GM23338 (cell line): Measurements from ENCODE around the gene FAM43A. TPM values are rescaled to one million over a fixed set of nuclear protein-coding genes. Genes with fewer than 3 reads are reported as not detected.

Source experiments
- ATAC-seq: fragments of 200-7000 bp; cut with Tn5 transposase; 3 replicates; pipeline ENCODE4 v1.9.1; 2020
- DNase-seq: peaks from one replicate; pipeline ENCODE4 v3.0.0-alpha.2; 2015; ENCODE audit warnings: low spot score
- H2AFZ ChIP-seq: fragments of 200-600 bp; sonication (generic); 2 replicates; pipeline ENCODE4 v1.8.0; 2016; ENCODE audit warnings: antibody characterized with exemption, mild to moderate bottlenecking, moderate library complexity
- H3F3A ChIP-seq: fragments of 200-600 bp; sonication (generic); replicated peaks from 2 replicates; pipeline ENCODE4 v1.8.0; 2017; ENCODE audit warnings: antibody characterized with exemption, mixed run types, low read depth
- H3K27ac ChIP-seq: fragments of 200-600 bp; sonication (generic); 2 replicates; pipeline ENCODE4 v1.6.1; 2016; ENCODE audit warnings: low read depth
- H3K27me3 ChIP-seq: fragments of 200-600 bp; sonication (generic); 2 replicates; pipeline ENCODE4 v1.8.0; 2016; ENCODE audit warnings: mild to moderate bottlenecking, mixed run types, moderate library complexity; ENCODE audit not compliant: insufficient read depth
- H3K36me3 ChIP-seq: fragments of 200-600 bp; sonication (generic); 2 replicates; pipeline ENCODE4 v1.8.0; 2016; ENCODE audit warnings: mild to moderate bottlenecking; ENCODE audit not compliant: insufficient read depth
- H3K4me1 ChIP-seq: fragments of 200-600 bp; sonication (generic); 2 replicates; pipeline ENCODE4 v1.8.0; 2016; ENCODE audit warnings: mild to moderate bottlenecking, moderate library complexity; ENCODE audit not compliant: insufficient read depth
- H3K4me2 ChIP-seq: fragments of 200-600 bp; sonication (generic); 2 replicates; pipeline ENCODE4 v1.7.1; 2017; ENCODE audit warnings: mixed run types
- H3K4me3 ChIP-seq: fragments of 200-600 bp; sonication (generic); 2 replicates; pipeline ENCODE4 v1.6.1; 2016; ENCODE audit warnings: mixed run types
- H3K79me2 ChIP-seq: fragments of 200-600 bp; sonication (generic); replicated peaks from 2 replicates; pipeline ENCODE4 v1.8.0; 2017; ENCODE audit warnings: mild to moderate bottlenecking; ENCODE audit not compliant: insufficient read depth
- H3K9me2 ChIP-seq: fragments of 200-600 bp; sonication (generic); 2 replicates; pipeline ENCODE4 v1.8.0; 2017; ENCODE audit not compliant: insufficient read depth
- H4K20me1 ChIP-seq: fragments of 200-600 bp; sonication (generic); replicated peaks from 2 replicates; pipeline ENCODE4 v1.8.0; 2017; ENCODE audit warnings: mild to moderate bottlenecking; ENCODE audit not compliant: insufficient read depth
- H3K27ac Mint-ChIP-seq: 2 replicates; pipeline ENCODE4 v1.8.0; 2020; ENCODE audit warnings: inconsistent platforms, mild to moderate bottlenecking, moderate library complexity, mixed read lengths
- H3K27me3 Mint-ChIP-seq: 3 replicates; pipeline ENCODE4 v1.8.0; 2022; ENCODE audit warnings: low read depth, mild to moderate bottlenecking, moderate library complexity, mixed read lengths, inconsistent platforms; ENCODE audit not compliant: insufficient read depth, poor library complexity
- H3K36me3 Mint-ChIP-seq: 3 replicates; pipeline ENCODE4 v1.8.0; 2021; ENCODE audit warnings: low read depth, mild to moderate bottlenecking, inconsistent platforms, moderate library complexity, mixed read lengths
- H3K4me1 Mint-ChIP-seq: 3 replicates; pipeline ENCODE4 v1.8.0; 2020; ENCODE audit warnings: mild to moderate bottlenecking, inconsistent platforms, mixed read lengths
- H3K4me3 Mint-ChIP-seq: 3 replicates; pipeline ENCODE4 v1.8.0; 2021; ENCODE audit warnings: moderate library complexity, mild to moderate bottlenecking, inconsistent platforms, mixed read lengths
- H3K9me3 Mint-ChIP-seq: 3 replicates; pipeline ENCODE4 v1.8.0; 2020; ENCODE audit warnings: moderate library complexity, mild to moderate bottlenecking, inconsistent platforms, mixed read lengths
- CREB1 ChIP-seq: fragments of 250-450 bp; sonication (Bioruptor Pico); IDR thresholded peaks from 2 replicates; pipeline ENCODE4 v1.5.0; 2020; ENCODE audit warnings: low read depth, mild to moderate bottlenecking, moderate library complexity
- EZH2phosphoT487 ChIP-seq: fragments of 200-600 bp; sonication (generic); IDR thresholded peaks from one replicate; pipeline ENCODE4 v1.8.1; 2018; ENCODE audit warnings: antibody characterized with exemption; ENCODE audit not compliant: unreplicated experiment
- JUNB ChIP-seq: IDR thresholded peaks from one replicate; pipeline ENCODE4 v1.6.1; 2016; ENCODE audit warnings: antibody characterized with exemption; ENCODE audit not compliant: unreplicated experiment
- NANOG ChIP-seq: IDR thresholded peaks from 2 replicates; pipeline ENCODE4 v1.6.1; 2016; ENCODE audit warnings: antibody characterized with exemption, borderline replicate concordance
- STAT1 ChIP-seq: IDR thresholded peaks from one replicate; pipeline ENCODE4 v1.6.1; 2016; ENCODE audit warnings: antibody characterized with exemption; ENCODE audit not compliant: unreplicated experiment
- ZNF114 ChIP-seq: fragments of 250-450 bp; sonication (Bioruptor Pico); IDR thresholded peaks from 2 replicates; pipeline ENCODE4 v1.5.0; 2020; ENCODE audit warnings: mild to moderate bottlenecking, moderate library complexity
- ZNF331 ChIP-seq: fragments of 250-450 bp; sonication (Bioruptor Pico); IDR thresholded peaks from 2 replicates; pipeline ENCODE4 v1.5.0; 2020; ENCODE audit warnings: low read depth, mild to moderate bottlenecking, moderate library complexity
- polyA plus RNA-seq: library from polyadenylated mRNA; unstranded; fragments of >200 nt; fragmentation: Nextera tagmentation; extraction: Ambion mirVana; gene quantifications from 2 replicates; pipeline ENCODE4 v1.2.1, GENCODE V29; 2016
- total RNA-seq: library from RNA; depleted of rRNA; stranded (reverse); fragments of >200 nt; shearing (Covaris generic); gene quantifications from 2 replicates; pipeline ENCODE4 v1.2.3, GENCODE V29; 2014
- TF ChIP-seq, protein P1 (sequence below): IDR thresholded peaks from 2 replicates; pipeline ENCODE4 v1.6.1; 2016; ENCODE audit warnings: antibody characterized with exemption
- TF ChIP-seq, protein P2 (sequence below): IDR thresholded peaks from one replicate; pipeline ENCODE4 v1.6.1; 2018; ENCODE audit warnings: antibody characterized with exemption; ENCODE audit not compliant: unreplicated experiment
- TF ChIP-seq, protein P3 (sequence below): fragments of 250-450 bp; sonication (Bioruptor Pico); IDR thresholded peaks from 2 replicates; pipeline ENCODE4 v1.5.0; 2020; ENCODE audit warnings: mild to moderate bottlenecking, moderate library complexity
- TF ChIP-seq, protein P4 (sequence below), 2 experiments: fragments of 200-600 bp in 1 of 2; sonication (generic) in 1 of 2; conservative IDR thresholded peaks; 2 replicates each; pipeline versions ENCODE4 v1.5.1 to v1.6.1; 2016 to 2017; ENCODE audit warnings: antibody characterized with exemption in 2 of 2, low read depth in 2 of 2, mild to moderate bottlenecking in 2 of 2, moderate library complexity in 1 of 2

FAM43A gene
- total and polyA plus RNA-seq, 2 experiments from 2014 or later, result 2.4 to 6.4 TPM

DNA sequence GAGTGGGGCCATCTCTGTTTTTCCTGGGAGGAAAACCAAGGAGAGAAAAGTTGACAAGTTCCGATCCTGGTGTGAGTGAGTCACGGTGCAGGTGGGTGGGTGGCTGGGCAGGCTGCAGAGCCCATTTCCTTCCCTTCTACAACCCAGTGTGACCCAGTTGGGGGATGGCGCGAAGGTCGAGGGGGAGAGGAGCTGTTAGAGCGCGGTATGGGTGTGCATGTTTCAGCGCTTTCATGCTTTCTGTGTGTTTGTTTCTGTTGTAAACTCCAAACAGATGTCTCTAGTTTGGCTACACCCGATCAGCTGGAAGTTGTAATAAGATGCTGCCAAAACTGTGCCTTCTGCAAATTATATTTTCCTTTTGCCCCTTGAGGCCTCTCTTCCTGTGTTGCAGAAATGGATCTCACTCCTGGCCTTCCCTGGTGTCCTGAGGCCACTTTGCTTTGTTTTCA is 3.8 kb downstream of the FAM43A start (continued):
- TF ChIP-seq ZNF331 (CRISPR knock-in tag) (no peak), STAT1 (no peak)
- TF ChIP-seq, protein P1, sequence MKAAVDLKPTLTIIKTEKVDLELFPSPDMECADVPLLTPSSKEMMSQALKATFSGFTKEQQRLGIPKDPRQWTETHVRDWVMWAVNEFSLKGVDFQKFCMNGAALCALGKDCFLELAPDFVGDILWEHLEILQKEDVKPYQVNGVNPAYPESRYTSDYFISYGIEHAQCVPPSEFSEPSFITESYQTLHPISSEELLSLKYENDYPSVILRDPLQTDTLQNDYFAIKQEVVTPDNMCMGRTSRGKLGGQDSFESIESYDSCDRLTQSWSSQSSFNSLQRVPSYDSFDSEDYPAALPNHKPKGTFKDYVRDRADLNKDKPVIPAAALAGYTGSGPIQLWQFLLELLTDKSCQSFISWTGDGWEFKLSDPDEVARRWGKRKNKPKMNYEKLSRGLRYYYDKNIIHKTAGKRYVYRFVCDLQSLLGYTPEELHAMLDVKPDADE, result no peak

DNA sequence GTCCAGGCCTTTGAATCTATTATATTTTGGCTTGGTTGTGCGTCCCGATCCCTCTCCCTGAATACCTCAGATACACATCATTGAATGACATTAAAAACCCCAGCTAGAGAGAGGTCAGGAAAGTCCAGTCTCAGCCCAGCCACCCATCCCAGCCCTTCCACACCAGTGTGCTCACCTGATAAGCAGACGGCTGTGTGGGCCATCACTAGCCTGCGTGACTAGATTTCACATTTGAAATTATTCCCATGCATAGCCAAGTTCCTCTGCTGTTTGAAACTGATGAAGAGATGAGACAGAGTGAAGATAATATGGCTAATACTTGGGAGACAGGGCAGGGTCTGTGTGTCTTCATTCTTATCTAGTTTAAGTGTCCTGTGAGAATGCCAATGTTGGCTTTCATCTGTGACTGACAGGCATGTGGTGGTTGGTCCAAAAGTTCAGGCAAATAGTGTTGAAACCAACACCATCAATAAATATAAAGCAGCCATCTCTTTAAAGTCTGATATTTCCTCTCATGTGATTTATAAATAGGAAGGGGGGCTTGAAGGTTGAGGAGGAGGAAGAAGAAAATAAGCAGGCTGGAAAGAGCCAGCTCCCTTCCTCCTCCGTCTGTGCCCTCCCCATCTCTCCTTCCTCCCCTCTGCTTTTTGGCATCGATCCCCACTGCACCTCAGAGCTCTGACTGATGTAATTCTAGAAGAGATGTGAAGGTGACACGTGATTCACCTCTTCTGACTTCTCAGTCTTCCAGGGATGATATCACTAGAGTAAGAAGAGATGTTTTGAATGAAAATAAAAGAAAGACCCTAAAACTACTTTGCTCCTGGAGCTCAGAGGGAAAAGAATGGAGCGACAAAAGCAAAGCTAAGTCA is 5.1 kb downstream of the FAM43A start:
- H3K79me2 ChIP-seq, result no peaks in the 10 kb centered on the region
- H3K27me3 Mint-ChIP-seq, result peaks cover 18% of the 10 kb centered on the region
- no peaks in the 10 kb centered on the region; the same call in 2 of the 3 replicates for H3K36me3 Mint-ChIP-seq
- peaks cover 14% of the 10 kb centered on the region for H3K4me1 ChIP-seq
- no peaks in the 10 kb centered on the region for H3K36me3 ChIP-seq
- H3K4me3 Mint-ChIP-seq, result no peak overlapping the region
- no peak overlapping the region for H3K4me3 ChIP-seq
- H3K27ac ChIP-seq, result no peak overlapping the region
- no peaks in the 10 kb centered on the region for H3K9me3 Mint-ChIP-seq
- H3K27ac Mint-ChIP-seq, result no peak overlapping the region
- ATAC-seq (no peak), DNase-seq (no peak)
- H2AFZ ChIP-seq, result no peak overlapping the region
- H4K20me1 ChIP-seq, result no peaks in the 10 kb centered on the region
- 0 out of 2 replicates have a peak, but pooled peaks cover 5% of the 10 kb centered on the region for H3K9me2 ChIP-seq
- peaks cover 20% of the 10 kb centered on the region for H3K27me3 ChIP-seq
- no peak overlapping the region for H3K4me2 ChIP-seq
- H3F3A ChIP-seq, result no peaks in the 10 kb centered on the region; the same call in 1 of the 2 replicates
- peaks cover 27% of the 10 kb centered on the region for H3K4me1 Mint-ChIP-seq
- TF ChIP-seq, protein P2, sequence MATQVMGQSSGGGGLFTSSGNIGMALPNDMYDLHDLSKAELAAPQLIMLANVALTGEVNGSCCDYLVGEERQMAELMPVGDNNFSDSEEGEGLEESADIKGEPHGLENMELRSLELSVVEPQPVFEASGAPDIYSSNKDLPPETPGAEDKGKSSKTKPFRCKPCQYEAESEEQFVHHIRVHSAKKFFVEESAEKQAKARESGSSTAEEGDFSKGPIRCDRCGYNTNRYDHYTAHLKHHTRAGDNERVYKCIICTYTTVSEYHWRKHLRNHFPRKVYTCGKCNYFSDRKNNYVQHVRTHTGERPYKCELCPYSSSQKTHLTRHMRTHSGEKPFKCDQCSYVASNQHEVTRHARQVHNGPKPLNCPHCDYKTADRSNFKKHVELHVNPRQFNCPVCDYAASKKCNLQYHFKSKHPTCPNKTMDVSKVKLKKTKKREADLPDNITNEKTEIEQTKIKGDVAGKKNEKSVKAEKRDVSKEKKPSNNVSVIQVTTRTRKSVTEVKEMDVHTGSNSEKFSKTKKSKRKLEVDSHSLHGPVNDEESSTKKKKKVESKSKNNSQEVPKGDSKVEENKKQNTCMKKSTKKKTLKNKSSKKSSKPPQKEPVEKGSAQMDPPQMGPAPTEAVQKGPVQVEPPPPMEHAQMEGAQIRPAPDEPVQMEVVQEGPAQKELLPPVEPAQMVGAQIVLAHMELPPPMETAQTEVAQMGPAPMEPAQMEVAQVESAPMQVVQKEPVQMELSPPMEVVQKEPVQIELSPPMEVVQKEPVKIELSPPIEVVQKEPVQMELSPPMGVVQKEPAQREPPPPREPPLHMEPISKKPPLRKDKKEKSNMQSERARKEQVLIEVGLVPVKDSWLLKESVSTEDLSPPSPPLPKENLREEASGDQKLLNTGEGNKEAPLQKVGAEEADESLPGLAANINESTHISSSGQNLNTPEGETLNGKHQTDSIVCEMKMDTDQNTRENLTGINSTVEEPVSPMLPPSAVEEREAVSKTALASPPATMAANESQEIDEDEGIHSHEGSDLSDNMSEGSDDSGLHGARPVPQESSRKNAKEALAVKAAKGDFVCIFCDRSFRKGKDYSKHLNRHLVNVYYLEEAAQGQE, result no peak
- TF ChIP-seq, protein P3, sequence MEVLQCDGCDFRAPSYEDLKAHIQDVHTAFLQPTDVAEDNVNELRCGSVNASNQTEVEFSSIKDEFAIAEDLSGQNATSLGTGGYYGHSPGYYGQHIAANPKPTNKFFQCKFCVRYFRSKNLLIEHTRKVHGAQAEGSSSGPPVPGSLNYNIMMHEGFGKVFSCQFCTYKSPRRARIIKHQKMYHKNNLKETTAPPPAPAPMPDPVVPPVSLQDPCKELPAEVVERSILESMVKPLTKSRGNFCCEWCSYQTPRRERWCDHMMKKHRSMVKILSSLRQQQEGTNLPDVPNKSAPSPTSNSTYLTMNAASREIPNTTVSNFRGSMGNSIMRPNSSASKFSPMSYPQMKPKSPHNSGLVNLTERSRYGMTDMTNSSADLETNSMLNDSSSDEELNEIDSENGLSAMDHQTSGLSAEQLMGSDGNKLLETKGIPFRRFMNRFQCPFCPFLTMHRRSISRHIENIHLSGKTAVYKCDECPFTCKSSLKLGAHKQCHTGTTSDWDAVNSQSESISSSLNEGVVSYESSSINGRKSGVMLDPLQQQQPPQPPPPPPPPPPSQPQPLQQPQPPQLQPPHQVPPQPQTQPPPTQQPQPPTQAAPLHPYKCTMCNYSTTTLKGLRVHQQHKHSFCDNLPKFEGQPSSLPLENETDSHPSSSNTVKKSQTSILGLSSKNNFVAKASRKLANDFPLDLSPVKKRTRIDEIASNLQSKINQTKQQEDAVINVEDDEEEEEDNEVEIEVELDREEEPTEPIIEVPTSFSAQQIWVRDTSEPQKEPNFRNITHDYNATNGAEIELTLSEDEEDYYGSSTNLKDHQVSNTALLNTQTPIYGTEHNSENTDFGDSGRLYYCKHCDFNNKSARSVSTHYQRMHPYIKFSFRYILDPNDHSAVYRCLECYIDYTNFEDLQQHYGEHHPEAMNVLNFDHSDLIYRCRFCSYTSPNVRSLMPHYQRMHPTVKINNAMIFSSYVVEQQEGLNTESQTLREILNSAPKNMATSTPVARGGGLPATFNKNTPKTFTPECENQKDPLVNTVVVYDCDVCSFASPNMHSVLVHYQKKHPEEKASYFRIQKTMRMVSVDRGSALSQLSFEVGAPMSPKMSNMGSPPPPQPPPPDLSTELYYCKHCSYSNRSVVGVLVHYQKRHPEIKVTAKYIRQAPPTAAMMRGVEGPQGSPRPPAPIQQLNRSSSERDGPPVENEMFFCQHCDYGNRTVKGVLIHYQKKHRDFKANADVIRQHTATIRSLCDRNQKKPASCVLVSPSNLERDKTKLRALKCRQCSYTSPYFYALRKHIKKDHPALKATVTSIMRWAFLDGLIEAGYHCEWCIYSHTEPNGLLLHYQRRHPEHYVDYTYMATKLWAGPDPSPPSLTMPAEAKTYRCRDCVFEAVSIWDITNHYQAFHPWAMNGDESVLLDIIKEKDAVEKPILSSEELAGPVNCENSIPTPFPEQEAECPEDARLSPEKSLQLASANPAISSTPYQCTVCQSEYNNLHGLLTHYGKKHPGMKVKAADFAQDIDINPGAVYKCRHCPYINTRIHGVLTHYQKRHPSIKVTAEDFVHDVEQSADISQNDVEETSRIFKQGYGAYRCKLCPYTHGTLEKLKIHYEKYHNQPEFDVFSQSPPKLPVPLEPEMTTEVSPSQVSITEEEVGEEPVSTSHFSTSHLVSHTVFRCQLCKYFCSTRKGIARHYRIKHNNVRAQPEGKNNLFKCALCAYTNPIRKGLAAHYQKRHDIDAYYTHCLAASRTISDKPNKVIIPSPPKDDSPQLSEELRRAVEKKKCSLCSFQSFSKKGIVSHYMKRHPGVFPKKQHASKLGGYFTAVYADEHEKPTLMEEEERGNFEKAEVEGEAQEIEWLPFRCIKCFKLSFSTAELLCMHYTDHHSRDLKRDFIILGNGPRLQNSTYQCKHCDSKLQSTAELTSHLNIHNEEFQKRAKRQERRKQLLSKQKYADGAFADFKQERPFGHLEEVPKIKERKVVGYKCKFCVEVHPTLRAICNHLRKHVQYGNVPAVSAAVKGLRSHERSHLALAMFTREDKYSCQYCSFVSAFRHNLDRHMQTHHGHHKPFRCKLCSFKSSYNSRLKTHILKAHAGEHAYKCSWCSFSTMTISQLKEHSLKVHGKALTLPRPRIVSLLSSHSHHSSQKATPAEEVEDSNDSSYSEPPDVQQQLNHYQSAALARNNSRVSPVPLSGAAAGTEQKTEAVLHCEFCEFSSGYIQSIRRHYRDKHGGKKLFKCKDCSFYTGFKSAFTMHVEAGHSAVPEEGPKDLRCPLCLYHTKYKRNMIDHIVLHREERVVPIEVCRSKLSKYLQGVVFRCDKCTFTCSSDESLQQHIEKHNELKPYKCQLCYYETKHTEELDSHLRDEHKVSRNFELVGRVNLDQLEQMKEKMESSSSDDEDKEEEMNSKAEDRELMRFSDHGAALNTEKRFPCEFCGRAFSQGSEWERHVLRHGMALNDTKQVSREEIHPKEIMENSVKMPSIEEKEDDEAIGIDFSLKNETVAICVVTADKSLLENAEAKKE (CRISPR knock-in tag), result no peak
- TF ChIP-seq ZNF331 (CRISPR knock-in tag) (no peak), EZH2phosphoT487 (no peak), NANOG (no peak), STAT1 (no peak), CREB1 (CRISPR knock-in tag) (no peak), JUNB (no peak), ZNF114 (no peak)
- TF ChIP-seq, protein P4, sequence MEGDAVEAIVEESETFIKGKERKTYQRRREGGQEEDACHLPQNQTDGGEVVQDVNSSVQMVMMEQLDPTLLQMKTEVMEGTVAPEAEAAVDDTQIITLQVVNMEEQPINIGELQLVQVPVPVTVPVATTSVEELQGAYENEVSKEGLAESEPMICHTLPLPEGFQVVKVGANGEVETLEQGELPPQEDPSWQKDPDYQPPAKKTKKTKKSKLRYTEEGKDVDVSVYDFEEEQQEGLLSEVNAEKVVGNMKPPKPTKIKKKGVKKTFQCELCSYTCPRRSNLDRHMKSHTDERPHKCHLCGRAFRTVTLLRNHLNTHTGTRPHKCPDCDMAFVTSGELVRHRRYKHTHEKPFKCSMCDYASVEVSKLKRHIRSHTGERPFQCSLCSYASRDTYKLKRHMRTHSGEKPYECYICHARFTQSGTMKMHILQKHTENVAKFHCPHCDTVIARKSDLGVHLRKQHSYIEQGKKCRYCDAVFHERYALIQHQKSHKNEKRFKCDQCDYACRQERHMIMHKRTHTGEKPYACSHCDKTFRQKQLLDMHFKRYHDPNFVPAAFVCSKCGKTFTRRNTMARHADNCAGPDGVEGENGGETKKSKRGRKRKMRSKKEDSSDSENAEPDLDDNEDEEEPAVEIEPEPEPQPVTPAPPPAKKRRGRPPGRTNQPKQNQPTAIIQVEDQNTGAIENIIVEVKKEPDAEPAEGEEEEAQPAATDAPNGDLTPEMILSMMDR (conservative IDR thresholded peaks at IDR 0.05; ENCODE audit: low read depth in 2 of 2), result no peak
